ENCODE measurements around the gene SLC25A40.
"Not testable (repeated sequence)": the region's sequence is repeated elsewhere in the genome, so short reads cannot be mapped to it uniquely, and the experiment has no call there.

The SLC25A40 gene

DNA sequence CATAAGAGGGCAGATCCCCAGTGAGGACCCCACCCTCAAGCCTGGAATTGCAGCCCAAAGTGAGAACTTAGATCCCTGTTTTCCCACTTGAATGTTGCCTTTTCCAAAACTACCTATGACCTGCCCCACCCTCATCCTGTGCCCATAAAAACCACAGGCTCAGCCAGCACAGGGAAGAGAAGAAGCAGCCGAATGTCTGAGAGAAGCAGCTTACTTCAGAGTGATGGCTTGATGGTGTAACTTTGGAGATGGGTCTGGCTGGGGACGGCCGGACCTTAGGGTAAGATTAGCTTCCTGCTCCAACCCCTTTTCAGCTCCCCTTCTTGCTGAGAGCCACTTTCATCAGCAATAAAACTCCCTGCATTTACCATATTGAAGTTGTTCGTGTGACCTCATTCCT lies 5.7 kb downstream of the SLC25A40 start:
- no peak for DNase-seq

DNA sequence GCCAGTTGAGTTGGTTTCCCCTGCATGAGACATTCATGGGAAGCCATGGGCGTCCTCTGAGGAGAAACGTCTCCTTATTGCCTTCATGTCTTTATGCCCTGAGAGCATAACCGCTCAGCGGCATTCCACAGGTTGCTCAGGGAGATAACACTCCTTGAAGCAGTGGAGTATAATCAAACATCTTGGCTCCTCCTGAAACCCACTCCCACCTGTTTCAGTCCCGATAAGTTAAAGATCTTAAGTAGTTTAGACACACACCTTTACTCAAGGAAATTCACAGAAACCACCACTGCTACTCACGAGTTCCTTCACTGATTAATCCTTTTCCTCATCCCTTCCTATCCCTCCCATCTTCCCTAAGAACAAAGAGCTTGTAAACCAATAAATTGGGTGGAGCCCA lies 9.6 kb downstream of the SLC25A40 start:
- not testable (repeated sequence) for DNase-seq

DNA sequence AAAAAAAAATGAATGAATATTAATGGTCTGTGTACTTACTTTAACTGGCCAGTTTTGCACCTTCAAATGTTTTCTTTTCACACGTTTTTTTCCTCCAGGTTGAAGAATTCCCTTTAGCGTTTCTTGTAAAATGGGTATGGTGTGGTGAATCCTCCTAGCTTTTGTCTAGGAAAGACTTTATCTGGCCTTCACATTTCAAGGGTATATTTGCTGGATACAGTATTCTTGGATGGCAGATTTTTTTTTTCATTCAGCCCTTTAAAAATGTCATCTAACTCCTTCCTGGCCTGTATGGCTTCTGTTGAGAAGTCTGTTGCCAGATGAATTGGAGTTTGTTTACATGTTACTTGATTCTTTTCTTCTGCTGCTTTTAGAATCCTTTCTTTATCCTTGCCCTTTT lies 10.1 kb downstream of the SLC25A40 start:
- DNase-seq: no peak

DNA sequence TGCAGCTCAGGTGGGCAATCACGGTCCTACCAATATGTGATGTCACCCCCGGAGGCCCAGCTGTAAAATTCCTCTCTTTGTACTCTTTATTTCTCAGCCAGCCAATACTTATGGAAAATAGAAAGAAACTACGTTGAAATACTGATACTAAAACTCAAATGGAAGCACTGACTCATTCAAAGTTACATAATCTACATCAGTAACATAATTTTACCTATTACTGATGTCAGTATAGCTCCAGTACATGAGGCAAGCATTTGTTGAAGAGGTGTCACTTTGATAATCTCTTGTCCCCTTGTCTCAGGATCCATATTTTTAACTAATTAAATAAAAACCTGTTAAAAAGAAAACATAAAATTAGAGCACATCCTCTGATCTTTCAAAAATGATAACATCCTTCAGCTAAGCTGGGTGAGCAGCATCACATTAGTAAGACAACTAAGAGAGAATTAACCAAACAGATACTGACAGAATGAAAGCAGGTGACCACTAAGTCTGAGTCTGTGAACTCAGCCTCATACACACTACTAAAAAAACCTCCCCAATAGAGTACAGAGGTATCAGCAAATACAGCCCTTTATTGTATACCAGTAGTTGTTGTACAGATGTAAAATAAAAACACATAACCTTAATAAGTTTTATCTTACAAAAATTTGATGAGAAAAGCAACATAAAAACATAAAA lies 17.6 kb downstream of the SLC25A40 start:
- DNase-seq: no peak

DNA sequence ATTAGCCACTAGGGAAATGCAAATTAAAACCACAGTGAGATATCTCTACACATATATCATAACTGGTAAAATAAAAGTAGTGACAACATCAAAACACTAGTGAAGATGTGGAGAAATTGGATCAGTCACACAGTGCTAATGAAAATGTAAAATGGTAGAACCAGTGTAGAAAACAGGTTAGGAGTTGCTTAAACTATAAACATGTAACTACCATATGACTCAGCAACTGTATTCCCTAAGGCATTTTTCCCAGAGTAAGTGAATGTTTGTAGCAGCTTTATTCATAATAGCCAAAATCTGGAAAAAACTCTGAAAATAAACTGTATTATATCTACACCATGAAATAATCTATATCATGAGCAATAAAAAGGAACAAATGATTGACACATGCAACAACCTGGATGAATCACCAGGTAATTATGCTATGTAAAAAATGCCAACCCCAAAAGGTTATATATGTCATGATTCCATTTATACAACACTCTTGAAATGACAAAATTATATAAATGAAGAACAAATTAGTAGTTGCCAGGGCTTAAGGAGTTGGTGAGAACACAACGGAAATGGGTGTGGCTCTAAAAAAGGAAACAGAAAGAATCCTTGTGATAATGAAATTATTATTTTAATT lies 22.8 kb downstream of the SLC25A40 start:
- no peak for DNase-seq

DNA sequence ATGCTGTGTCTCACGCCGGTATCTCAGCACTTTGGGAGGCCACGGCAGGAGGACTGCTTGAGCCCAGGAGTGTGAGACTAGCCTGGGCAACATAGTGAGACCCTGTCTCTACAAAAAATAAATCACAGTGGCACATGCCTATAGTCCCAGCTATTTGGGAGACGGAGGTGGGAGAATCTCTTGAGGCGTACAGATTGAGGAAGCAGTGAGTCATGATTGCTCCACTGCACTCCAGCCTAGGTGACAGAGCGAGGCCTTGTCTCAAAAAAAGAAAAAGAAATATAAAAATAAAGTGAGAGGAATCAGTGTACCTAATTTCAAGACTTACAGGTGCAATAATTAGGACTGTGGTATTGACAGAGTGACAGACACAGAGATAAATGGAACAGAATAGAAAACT lies 23.9 kb downstream of the SLC25A40 start:
- no peak for DNase-seq

DNA sequence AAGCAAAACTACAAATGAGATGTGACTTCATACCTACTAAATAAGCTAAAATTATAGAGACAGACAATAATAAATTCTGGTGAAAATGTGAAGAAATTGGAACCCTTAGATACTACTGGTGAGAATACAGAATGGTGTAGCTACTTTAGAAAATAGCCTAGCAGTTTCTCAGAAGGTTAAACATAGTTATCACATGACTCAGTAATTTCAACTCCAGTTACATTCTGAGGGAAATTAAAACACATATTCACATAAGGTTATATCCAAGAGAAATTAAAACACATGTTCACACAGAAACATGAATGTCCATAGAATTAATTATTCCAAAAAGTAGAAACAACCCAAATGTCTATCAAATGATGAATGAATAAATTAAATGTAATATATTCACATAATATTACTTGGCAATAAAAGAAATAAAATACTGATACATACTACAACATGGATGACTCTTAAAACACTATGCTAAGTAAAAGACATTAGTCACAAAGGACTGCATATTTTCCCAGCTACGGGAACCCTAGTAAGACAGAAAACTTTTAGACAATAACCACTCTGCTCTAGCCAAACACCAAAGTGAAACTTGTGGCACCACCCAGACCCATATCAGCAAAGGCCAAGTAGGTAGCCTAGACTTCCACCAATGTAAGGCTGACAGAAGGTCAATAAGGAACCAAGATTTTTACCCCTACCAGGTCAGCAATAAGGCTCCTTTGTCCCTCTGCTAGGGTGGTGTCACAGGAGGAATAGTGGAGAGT lies 25.1 kb downstream of the SLC25A40 start:
- DNase-seq: no peak

DNA sequence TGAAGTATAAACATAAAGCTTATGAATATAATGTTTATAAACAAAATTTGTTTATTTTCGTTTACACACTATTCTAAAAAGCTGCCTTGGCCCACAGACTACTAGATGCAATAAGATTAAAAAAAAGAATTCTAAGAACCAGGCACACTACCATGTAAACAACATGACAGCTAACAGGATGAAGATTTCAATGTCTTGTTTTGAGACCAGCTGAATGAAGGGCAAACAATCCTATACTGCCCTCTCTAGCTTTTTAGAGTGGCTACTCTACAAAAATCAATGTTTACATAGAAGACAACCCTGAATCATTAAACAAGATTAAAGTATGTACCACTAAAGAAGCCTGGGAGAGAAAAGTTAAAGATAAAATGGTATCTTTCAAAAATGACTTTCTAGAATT lies 38.6 kb downstream of the SLC25A40 start:
- no peak for DNase-seq

DNA sequence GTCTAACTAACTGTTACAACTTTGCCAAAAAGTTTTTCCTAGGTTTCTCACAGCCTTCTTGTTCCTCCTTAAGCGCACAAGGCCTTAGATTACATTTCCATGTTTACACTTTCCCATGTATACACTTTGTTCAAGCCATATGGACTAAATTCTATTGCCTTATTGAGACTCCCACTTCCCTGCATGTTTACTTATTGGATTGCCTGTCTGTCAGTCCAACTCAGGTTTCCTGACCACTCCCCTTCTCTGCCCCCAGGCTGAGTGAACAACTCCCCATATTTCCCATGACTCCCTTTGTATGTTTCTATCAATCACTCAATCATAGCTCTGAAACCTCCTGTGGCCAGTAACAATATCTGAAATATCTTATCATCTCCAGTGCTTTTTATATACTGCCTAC lies 43.0 kb downstream of the SLC25A40 start:
- DNase-seq: no peak

DNA sequence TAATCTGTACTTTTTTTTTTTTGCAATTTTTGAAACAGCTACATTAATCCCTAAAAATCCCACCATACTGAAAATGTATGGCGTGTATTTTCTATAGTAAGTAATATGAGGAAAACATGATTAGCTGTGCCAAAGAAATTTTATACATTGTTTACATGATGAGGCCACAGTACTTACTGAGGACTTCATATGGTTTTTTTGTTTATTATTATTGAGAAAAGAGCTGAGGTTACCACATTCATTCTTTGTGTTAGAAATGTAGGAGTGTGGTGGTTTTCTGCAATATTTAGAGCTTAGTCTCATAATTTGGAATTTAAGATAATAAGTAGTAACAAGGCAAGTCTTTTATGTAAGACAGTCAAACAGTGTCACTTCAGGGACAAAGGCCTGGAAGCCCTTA lies 45.1 kb downstream of the SLC25A40 start:
- DNase-seq: no peak

DNA sequence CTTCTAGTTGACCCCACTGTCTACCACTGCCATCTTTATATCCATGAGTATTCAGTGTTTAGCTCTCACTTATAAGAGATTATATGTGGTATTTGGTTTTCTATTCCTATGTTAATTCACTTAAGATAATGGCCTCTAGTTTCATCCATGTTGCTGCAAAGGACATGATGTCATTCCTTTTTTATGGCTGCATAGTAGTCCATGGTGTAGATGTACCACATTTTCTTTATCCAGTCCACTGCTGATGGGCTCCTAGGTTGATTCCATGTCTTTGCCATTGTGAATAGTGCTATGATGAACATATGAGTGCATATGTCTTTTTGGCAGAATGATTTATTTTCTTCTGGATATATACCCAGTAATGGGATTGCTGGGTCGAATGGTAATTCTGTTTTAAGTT lies 47.8 kb downstream of the SLC25A40 start:
- DNase-seq: not testable (repeated sequence)

DNA sequence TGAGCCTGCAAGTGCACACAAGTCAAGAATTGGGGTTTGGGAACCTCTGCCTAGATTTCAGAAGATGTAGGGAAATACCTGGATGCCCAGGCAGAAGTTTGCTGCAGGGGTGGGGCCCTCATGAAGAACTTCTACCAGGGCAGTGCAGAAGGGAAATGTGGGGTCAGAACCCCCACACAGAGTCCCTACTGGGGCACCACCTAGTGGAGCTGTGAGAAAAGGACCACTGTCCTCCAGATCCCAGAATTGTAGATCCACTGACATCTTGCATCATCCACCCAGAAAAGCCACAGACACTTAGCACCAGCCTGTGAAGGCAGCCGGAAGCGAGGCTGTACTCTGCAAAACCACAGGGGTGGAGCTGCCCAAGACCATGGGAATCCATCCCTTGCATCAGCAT lies 50.8 kb downstream of the SLC25A40 start:
- DNase-seq: not testable (repeated sequence)

DNA sequence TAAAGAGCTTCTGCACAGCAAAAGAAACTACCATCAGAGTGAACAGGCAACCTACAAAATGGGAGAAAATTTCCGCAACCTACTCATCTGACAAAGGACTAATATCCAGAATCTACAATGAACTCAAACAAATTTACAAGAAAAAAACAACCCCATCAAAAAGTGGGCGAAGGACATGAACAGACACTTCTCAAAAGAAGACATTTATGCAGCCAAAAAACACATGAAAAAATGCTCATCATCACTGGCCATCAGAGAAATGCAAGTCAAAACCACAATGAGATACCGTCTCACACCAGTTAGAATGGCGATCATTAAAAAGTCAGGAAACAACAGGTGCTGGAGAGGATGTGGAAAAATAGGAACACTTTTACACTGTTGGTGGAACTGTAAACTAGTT lies 54.1 kb downstream of the SLC25A40 start:
- not testable (repeated sequence) for DNase-seq

DNA sequence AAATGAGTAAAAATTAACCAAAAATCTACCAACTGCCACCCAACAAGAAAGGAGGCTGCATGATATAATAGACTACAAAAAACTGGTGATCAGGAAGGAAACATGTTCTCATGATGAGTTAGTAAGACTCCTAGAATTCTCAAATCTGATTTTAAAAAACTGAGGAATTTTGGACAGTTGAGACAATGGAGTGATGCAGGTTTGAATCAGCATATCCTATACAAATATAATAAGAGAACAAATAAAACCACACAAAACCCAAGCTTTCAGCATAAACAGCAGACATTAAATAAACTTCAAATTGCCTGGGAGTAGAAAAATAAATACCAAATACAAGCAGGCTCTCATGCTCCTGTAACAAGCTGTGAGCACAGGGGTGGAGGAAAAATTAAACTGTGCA lies 57.8 kb downstream of the SLC25A40 start:
- DNase-seq: no peak

DNA sequence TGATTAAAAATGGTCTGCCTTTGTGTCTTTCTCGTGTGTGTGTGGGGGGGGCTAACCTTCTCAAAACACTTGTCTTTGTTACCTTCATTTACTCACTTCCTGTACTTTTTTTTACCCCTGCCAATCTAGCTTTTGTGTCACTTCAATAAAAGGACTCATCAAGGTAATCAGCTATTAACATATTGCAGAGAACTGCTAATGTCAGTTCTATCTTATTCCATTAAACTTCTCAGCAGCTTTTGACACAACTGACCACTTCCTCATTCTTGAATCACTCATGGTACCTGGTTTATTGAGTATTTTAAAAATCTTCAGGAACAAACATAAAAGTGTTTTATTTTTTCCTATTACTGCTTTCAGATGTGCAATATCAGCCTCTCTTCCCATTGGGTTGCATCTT lies 59.8 kb downstream of the SLC25A40 start:
- DNase-seq: no peak

DNA sequence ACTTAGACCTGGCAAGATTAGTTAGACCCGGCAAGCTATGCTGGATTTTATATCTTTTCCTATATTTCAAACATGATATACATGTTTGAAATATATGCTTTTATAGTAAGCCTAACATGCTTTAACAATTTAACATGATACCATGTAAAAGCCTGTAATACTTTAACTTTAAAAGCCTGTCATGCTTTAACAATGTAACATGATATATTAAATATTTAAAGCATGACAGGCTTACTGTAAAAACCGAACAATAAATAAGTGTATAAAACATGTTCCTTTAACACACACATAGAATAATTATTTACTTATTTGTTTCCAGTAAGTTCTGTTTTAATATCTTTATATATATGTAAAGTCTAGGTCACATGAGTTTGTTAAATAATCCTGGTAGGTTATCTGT lies 65.4 kb downstream of the SLC25A40 start:
- DNase-seq: no peak

DNA sequence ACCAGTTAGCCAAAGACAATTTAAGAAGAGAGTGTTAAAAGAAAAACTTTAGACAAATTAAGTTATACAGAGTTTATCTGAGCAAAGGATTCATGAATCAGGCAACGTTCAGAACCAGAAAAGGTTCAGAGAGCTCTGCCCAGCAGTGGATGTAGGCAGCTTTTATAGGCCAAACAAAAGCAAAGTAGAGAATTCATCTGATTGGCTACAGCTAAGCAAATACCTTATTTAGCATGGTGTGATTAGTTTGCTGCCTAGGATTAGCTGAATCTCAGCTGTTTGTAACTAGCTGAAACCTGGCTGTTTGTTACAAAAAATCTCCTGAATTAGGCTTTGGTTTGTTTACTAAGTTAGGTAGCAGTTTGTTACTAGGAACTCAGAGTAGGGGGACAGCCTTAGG lies 66.0 kb downstream of the SLC25A40 start:
- DNase-seq: no peak

DNA sequence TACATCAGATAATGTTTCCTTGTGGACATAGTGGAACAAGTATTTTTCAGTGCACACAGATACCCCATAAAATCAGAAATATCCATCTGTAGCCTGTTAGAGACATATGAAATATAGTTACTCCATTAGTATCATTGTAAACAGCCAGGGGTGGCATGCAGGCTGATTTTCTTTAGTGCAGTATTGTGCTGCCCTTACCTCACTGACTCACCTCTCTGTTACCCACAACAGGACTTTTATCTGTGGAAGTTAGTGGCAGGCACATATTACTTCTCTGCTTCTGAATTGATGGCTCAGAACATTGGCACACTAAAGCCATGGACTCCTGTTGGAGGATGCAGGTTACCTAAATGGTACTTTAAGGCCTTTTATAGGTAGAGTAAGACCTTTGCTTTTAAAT lies 70.0 kb downstream of the SLC25A40 start:
- no peak for DNase-seq

DNA sequence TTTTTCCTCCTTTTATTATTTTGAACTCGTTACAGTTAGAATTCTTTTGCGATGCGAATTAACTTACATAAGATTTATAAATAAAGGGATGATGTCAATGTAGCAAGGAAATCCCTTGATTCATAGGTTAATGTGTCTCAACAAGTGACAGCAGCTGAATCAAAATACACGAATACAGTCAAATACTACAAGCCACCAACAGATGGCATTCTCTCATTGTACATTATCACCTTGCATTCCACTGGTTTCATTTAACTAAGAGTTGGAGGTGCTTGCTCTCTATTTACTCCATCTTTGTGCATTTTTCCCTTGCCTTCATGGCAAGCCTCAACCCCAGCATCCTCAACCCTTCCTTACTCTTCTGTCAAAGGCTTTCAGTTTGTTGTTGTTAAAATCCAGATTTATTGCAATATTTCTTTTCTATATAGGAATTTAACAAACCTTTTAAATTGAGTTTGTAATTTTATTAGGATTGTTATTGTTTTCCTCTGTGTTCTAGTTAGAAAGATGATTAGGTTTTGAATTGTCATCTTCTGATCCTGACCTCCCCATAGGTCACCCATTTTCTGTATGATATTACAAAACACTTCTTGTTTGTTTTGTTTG lies 78.3 kb downstream of the SLC25A40 start:
- DNase-seq: no peak

DNA sequence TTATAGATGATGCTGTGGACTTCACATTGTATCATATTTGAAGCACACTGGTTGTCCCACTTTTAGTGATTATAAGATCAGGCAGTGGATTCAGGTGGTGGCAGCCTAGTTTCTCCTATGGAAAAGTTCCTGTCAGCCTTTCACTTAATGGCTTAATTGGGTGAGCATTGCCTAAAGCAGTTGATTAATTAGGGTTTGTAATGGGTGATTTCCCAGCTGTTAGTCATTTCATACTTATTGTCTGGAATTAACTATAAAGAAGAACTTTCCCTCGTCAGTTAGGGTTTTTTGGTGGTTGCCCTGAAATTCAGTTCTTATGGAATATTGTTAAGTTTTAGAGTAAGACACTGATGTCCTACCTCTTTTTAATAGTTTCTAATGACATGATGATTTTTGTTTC lies 78.8 kb downstream of the SLC25A40 start:
- no peak for DNase-seq

DNA sequence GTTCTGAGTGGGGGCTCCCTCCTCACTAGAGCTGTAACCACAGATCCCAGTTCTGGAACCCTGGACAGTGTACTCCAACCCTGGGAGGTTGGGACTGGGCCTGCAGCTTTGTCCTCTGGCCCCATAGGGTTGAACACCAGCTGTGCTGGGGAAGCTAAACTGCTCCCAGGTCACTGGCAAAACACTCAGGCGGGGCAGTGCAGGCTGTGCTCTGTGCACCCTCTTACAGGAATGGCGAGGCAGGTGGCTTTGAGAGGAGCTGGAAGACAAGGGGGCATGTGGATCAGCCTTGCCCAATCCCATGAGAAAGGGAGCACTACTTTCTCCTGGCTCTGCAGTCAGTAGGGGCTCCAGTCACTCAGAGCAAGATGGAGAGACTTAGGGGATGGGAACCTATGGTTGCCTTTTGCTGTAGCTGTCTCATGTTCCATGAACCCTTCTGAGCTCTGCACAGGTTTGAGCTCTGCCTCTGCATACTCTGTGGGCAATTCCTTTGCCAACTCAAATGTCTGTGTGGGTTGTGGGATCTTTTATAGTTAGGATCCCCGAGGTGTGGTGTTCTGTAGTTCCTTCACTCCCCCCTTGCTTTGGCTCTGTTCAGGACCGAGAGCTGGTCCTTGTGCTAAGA lies 90.7 kb downstream of the SLC25A40 start:
- no peak for DNase-seq

DNA sequence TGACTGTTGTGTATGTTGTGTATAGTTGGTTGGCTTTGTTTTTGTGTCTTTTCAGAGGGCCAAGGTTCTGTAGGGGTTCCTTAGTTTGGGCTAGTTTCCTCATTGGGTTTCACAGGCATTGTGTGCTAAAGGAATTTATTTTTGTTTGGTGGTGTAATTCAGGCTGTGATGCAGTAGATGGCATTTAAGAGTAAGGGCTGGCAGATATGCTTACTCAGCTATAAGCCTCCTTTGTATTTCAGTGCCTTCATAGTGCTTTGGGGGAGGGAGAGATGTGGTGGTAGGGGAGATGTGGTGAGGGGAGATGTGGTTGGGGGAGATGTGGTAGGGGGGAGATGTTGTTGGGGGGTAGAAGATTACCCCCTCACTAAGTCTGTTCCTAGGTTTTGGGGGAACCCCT lies 91.7 kb downstream of the SLC25A40 start:
- no peak for DNase-seq

All from NCI-H1048 (cell line).